ENCODE results near the gene DGCR8. TPM values are rescaled to one million over a fixed set of nuclear protein-coding genes. Genes with fewer than 3 reads are reported as not detected.

The DGCR8 gene
- total RNA-seq, 2 donors from 2014 or later: 23.7 to 47.3 TPM

- no peak for ATAC-seq (ENCODE audit: insufficient number of reproducible peaks, low FRiP score, low read depth)
These were observed 69.5 kb downstream of the DGCR8 start for GRCh38 chr22:20149257-20150250.

GRCh38 chr22:20150381-20151275 is 70.6 kb downstream of the DGCR8 start, which contains the start of gene CCDC188:
Gene CCDC188, minus strand, starts transcription at chr22:20151055. Its CDS starts 69 bp downstream, at chr22:20150986.
- no peak for TF ChIP-seq CTCF (IDR thresholded peaks at IDR 0.05)
- no peaks in the 10 kb centered on the region for H3K27me3 ChIP-seq (replicated peaks; ENCODE audit: insufficient read depth)
- no peak within 1 kb of the TSS for H3K4me3 ChIP-seq
- ATAC-seq (ENCODE audit: insufficient number of reproducible peaks, low FRiP score, low read depth): no peak
- no peak within 1 kb of the TSS for H3K27ac ChIP-seq
- DNase-seq (ENCODE audit: low spot score): no peak
- no peaks in the 10 kb centered on the region for H3K36me3 ChIP-seq
- H3K9me3 ChIP-seq: no peaks in the 10 kb centered on the region
- no peaks in the 10 kb centered on the region for H3K4me1 ChIP-seq (ENCODE audit: control insufficient read depth in 1 of 2, low read depth in 2 of 2)

More at GRCh38 chr22:20149257-20150250, 69.5 kb downstream of the DGCR8 start:
- Histone ChIP-seq H3K9me3 (no peaks in the 10 kb centered on the region), H3K4me1 (ENCODE audit: control insufficient read depth in 1 of 2, low read depth in 2 of 2) (no peaks in the 10 kb centered on the region), H3K36me3 (no peaks in the 10 kb centered on the region), H3K4me3 (no peak overlapping the region), H3K27ac (no peak overlapping the region), H3K27me3 (replicated peaks; ENCODE audit: insufficient read depth) (no peaks in the 10 kb centered on the region)
- no peak for TF ChIP-seq CTCF (IDR thresholded peaks at IDR 0.05)
- no peak for DNase-seq (ENCODE audit: low spot score)

- ATAC-seq (ENCODE audit: insufficient number of reproducible peaks, low FRiP score, low read depth) (no peak), DNase-seq (ENCODE audit: low spot score) (no peak)
- Histone ChIP-seq H3K4me3 (no peak overlapping the region), H3K9me3 (no peaks in the 10 kb centered on the region), H3K27me3 (replicated peaks; ENCODE audit: insufficient read depth) (no peaks in the 10 kb centered on the region), H3K4me1 (ENCODE audit: control insufficient read depth in 1 of 2, low read depth in 2 of 2) (no peaks in the 10 kb centered on the region), H3K36me3 (no peaks in the 10 kb centered on the region), H3K27ac (no peak overlapping the region)
- no peak for TF ChIP-seq CTCF (IDR thresholded peaks at IDR 0.05)
These were observed 71.2 kb downstream of the DGCR8 start for GRCh38 chr22:20151276-20151588.

- Histone ChIP-seq H3K4me1 (ENCODE audit: control insufficient read depth in 1 of 2, low read depth in 2 of 2) (no peaks in the 10 kb centered on the region), H3K27me3 (replicated peaks; ENCODE audit: insufficient read depth) (no peaks in the 10 kb centered on the region), H3K9me3 (no peaks in the 10 kb centered on the region), H3K27ac (no peak overlapping the region), H3K4me3 (no peak overlapping the region), H3K36me3 (no peaks in the 10 kb centered on the region)
- DNase-seq (ENCODE audit: low spot score): no peak
- TF ChIP-seq CTCF (IDR thresholded peaks at IDR 0.05): no peak
- no peak for ATAC-seq (ENCODE audit: insufficient number of reproducible peaks, low FRiP score, low read depth)
These were observed 72.4 kb downstream of the DGCR8 start for GRCh38 chr22:20152464-20152890.

- Histone ChIP-seq H3K27me3 (replicated peaks; ENCODE audit: insufficient read depth) (no peaks in the 10 kb centered on the region), H3K27ac (no peak overlapping the region), H3K4me3 (no peak overlapping the region), H3K4me1 (ENCODE audit: control insufficient read depth in 1 of 2, low read depth in 2 of 2) (no peaks in the 10 kb centered on the region), H3K36me3 (no peaks in the 10 kb centered on the region), H3K9me3 (no peaks in the 10 kb centered on the region)
- TF ChIP-seq CTCF (IDR thresholded peaks at IDR 0.05): no peak
- ATAC-seq (ENCODE audit: insufficient number of reproducible peaks, low FRiP score, low read depth) (no peak), DNase-seq (ENCODE audit: low spot score) (no peak)
These were observed 73.9 kb downstream of the DGCR8 start for GRCh38 chr22:20153945-20154344.

Measured in thoracic aorta (tissue), 2 donors.